Mammary epithelial cell (primary cell): Measurements from ENCODE around the gene STK32C.

Source experiments
- EZH2 ChIP-seq: IDR thresholded peaks from 2 replicates; pipeline ENCODE4 v1.6.1; 2012; ENCODE audit warnings: low read length, inconsistent platforms, borderline replicate concordance
- TF ChIP-seq, protein P1 (sequence below), 2 donors: IDR thresholded peaks in 1 of 2; conservative IDR thresholded peaks in 1 of 2; 2 replicates each; pipeline ENCODE4 v1.5.1; 2011 to 2012; ENCODE audit warnings: inconsistent platforms in 2 of 2, low read length in 2 of 2, mild to moderate bottlenecking in 2 of 2, control low read depth in 1 of 2, low read depth in 1 of 2; ENCODE audit not compliant: insufficient read depth in 1 of 2; ENCODE audit errors: extremely low read depth in 1 of 2

GRCh38 chr10:132204078-132204780 is 103.5 kb downstream of the STK32C start:
- TF ChIP-seq, protein P1, sequence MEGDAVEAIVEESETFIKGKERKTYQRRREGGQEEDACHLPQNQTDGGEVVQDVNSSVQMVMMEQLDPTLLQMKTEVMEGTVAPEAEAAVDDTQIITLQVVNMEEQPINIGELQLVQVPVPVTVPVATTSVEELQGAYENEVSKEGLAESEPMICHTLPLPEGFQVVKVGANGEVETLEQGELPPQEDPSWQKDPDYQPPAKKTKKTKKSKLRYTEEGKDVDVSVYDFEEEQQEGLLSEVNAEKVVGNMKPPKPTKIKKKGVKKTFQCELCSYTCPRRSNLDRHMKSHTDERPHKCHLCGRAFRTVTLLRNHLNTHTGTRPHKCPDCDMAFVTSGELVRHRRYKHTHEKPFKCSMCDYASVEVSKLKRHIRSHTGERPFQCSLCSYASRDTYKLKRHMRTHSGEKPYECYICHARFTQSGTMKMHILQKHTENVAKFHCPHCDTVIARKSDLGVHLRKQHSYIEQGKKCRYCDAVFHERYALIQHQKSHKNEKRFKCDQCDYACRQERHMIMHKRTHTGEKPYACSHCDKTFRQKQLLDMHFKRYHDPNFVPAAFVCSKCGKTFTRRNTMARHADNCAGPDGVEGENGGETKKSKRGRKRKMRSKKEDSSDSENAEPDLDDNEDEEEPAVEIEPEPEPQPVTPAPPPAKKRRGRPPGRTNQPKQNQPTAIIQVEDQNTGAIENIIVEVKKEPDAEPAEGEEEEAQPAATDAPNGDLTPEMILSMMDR (conservative IDR thresholded peaks at IDR 0.05 in 1 of 2, IDR thresholded peaks at IDR 0.05 in 1 of 2; ENCODE audit: extremely low read depth in 1 of 2, insufficient read depth in 1 of 2, low read depth in 1 of 2, low read length in 2 of 2), result no peak
- TF ChIP-seq EZH2, result no peak
